Muscle layer of colon (tissue), 2 donors: ENCODE results near the gene DPT.
A peak's percentile ranks its signal among the peaks of the same experiment; 100 is the strongest.
"Not testable (repeated sequence)": the region's sequence is repeated elsewhere in the genome, so short reads cannot be mapped to it uniquely, and the experiment has no call there.

ENCODE experiments used
- H3K27ac ChIP-seq: one replicate; pipeline ENCODE4 v1.7.0; 2013; ENCODE audit warnings: low read depth, mild to moderate bottlenecking, low read length, moderate library complexity
- H3K27me3 ChIP-seq, 2 donors: one replicate each; pipeline ENCODE4 v1.7.0; 2013; ENCODE audit warnings: low read length in 2 of 2, mild to moderate bottlenecking in 2 of 2; ENCODE audit not compliant: insufficient read depth in 2 of 2, control insufficient read depth in 1 of 2
- H3K36me3 ChIP-seq: one replicate; pipeline ENCODE4 v1.7.0; 2013; ENCODE audit warnings: mild to moderate bottlenecking, low read length; ENCODE audit not compliant: insufficient read depth
- H3K4me1 ChIP-seq: one replicate; pipeline ENCODE4 v1.7.0; 2013; ENCODE audit warnings: mild to moderate bottlenecking, low read length; ENCODE audit not compliant: insufficient read depth
- H3K4me3 ChIP-seq, 2 donors: one replicate each; pipeline ENCODE4 v1.7.0; 2013; ENCODE audit warnings: low read length in 2 of 2, low read depth in 1 of 2, mild to moderate bottlenecking in 1 of 2, moderate library complexity in 1 of 2
- H3K9ac ChIP-seq: one replicate; pipeline ENCODE4 v1.7.0; 2013; ENCODE audit warnings: low read length
- H3K9me3 ChIP-seq: one replicate; pipeline ENCODE4 v1.7.0; 2013; ENCODE audit warnings: mild to moderate bottlenecking, low read length
- donor health status: abdominal sarcoma.
- donor health status: Adenocarcinoma of cecum.

Gene DPT

GRCh38 chr1:168728473-168729404 lies at the start of gene DPT:
TSS of gene DPT (minus strand) at chr1:168729206. CDS start at chr1:168729174, 32 bp downstream.
- H3K36me3 ChIP-seq = no peaks in the 10 kb centered on the region
- no peak within 1 kb of the TSS for H3K9ac ChIP-seq
- H3K4me3 ChIP-seq = peak within 1 kb of the TSS in 1 of 2 donors; percentile 46
- H3K4me1 ChIP-seq = peaks cover 7% of the 10 kb centered on the region
- H3K9me3 ChIP-seq = no peaks in the 10 kb centered on the region
- no peaks in the 10 kb centered on the region for H3K27me3 ChIP-seq
- H3K27ac ChIP-seq = peak within 1 kb of the TSS; percentile 51

GRCh38 chr1:168775366-168775765 lies 46.4 kb upstream of the DPT start:
- Histone ChIP-seq H3K9ac (no peak overlapping the region), H3K27ac (no peak overlapping the region), H3K9me3 (no peaks in the 10 kb centered on the region), H3K27me3 (no peaks in the 10 kb centered on the region), H3K36me3 (no peaks in the 10 kb centered on the region), H3K4me1 (peaks cover 23% of the 10 kb centered on the region), H3K4me3 (no peak overlapping the region)

- Histone ChIP-seq H3K27ac (no peak overlapping the region), H3K9me3 (no peaks in the 10 kb centered on the region), H3K4me1 (peaks cover 23% of the 10 kb centered on the region), H3K9ac (no peak overlapping the region), H3K36me3 (no peaks in the 10 kb centered on the region), H3K4me3 (no peak overlapping the region), H3K27me3 (no peaks in the 10 kb centered on the region)
Observed at GRCh38 chr1:168774241-168774640, 45.2 kb upstream of the DPT start.

GRCh38 chr1:168772428-168773060 lies 43.5 kb upstream of the DPT start:
- no peak overlapping the region for H3K4me3 ChIP-seq
- no peak overlapping the region for H3K9ac ChIP-seq
- H3K4me1 ChIP-seq = peaks cover 34% of the 10 kb centered on the region
- no peaks in the 10 kb centered on the region for H3K36me3 ChIP-seq
- H3K9me3 ChIP-seq = no peaks in the 10 kb centered on the region
- no peaks in the 10 kb centered on the region for H3K27me3 ChIP-seq
- no peak overlapping the region for H3K27ac ChIP-seq

DNA sequence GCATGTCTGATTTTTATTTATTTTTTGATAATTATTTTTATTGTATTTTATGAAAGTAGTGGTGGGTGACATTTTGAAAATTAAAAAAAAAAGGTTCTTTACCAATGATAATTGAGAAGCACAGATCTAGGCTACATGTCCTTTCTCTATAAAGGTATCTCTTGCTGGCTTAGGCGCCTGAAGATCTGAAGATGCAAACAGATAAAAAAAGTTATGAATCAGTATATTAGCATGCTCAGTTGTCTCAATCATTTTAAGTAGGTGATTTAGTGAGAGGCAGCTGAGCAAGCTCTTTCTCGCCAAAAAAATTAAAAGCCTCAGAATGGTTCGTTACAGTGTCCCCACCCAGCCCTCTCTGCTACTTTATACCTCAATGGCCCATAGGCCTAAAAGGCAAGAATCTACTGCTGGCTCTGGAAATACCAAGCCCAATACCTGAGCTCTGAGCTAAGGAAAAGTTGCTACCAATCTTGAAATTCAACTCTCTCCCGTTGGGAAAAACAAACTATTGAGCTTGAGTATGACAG lies 42.2 kb upstream of the DPT start:
- Histone ChIP-seq H3K4me3 (no peak overlapping the region), H3K4me1 (peaks cover 36% of the 10 kb centered on the region), H3K9ac (no peak overlapping the region), H3K27ac (no peak overlapping the region), H3K27me3 (no peaks in the 10 kb centered on the region), H3K9me3 (no peaks in the 10 kb centered on the region), H3K36me3 (no peaks in the 10 kb centered on the region)

DNA sequence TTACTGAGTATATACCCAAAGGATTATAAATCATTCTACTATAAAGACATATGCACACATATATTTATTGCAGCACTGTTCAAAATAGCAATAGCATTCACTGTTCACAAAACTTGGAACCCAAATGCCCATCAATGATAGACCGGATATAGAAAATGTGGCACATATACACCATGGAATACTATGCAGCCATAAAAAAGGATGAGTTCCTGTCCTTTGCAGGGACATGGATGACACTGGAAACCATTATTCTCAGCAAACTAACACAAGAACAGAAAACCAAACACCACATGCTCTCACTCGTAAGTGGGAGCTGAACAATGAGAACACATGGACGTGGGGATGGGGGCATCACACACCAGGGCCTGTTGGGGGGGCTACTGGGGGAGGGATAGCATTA lies 40.9 kb upstream of the DPT start:
- not testable (repeated sequence) for H3K4me3 ChIP-seq, H3K36me3 ChIP-seq
- peaks cover 36% of the 10 kb centered on the region for H3K4me1 ChIP-seq

DNA sequence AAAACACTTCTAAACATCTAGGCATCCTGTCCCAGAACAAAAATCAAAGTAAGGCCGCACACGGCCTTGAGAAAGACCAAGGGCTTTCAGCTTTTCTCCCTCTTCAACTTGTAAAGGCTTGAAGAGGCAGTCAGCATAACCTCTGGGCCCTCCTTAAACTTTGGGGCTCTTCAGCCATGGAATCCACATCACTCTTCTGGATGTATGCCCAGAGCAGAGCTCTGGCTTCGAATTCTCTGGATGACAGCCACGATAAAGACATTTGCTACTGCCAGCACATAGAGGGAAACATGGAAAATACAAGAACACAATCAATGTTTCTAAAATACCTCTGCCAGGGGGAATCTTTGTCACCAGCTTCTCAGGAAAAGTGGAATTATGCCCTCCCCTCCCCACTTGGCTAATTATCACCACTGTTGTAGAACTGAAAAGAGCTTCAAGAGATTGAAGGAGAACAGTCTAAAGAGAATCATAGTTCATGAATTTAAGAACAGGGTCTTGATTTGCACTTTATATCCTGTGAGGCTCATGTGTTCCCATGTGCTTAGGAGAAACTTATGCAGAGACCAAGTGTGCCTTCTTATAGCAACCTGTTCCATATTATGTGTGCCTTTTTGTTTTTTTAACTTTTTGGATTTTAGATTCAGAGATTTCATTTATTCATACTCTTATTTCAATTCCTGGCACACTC lies 39.0 kb upstream of the DPT start:
- Histone ChIP-seq H3K27me3 (no peaks in the 10 kb centered on the region), H3K36me3 (no peaks in the 10 kb centered on the region), H3K4me3 (no peak overlapping the region), H3K9me3 (no peaks in the 10 kb centered on the region), H3K27ac (peak overlapping the region; percentile 70), H3K4me1 (peaks cover 21% of the 10 kb centered on the region), H3K9ac (no peak overlapping the region)

More for the DNA sequence above, 40.9 kb upstream of the DPT start:
- not testable (repeated sequence) for H3K9ac ChIP-seq, H3K27me3 ChIP-seq, H3K27ac ChIP-seq, H3K9me3 ChIP-seq

GRCh38 chr1:168766568-168766967 lies 37.6 kb upstream of the DPT start:
- Histone ChIP-seq H3K27ac (no peak overlapping the region), H3K9me3 (no peaks in the 10 kb centered on the region), H3K9ac (no peak overlapping the region)

DNA sequence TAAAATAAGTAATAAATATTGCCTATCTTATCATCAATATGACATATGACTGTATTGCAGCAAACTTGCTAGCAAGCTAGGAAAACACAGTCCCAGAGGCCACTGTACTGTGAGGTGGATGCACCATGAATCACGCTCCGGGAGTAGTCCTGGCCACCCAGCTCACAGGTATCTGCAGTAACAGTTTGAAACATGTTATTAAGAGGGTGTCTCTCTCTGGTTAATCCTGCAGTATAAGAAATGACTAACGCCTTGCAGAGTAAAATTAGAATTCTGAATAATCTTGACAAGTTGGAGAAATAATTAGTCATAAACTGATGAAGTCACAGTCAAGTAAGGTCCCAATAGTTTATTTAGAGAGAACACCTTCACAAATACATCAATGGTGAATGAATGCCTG lies 34.0 kb upstream of the DPT start:
- Histone ChIP-seq H3K27me3 (no peaks in the 10 kb centered on the region), H3K4me3 (no peak overlapping the region), H3K36me3 (no peaks in the 10 kb centered on the region), H3K9me3 (no peaks in the 10 kb centered on the region), H3K4me1 (peaks cover 6% of the 10 kb centered on the region), H3K9ac (no peak overlapping the region), H3K27ac (no peak overlapping the region)

More at GRCh38 chr1:168766568-168766967, 37.6 kb upstream of the DPT start:
- Histone ChIP-seq H3K4me3 (no peak overlapping the region), H3K4me1 (peaks cover 12% of the 10 kb centered on the region), H3K36me3 (no peaks in the 10 kb centered on the region), H3K27me3 (no peaks in the 10 kb centered on the region)

GRCh38 chr1:168762473-168762872 lies 33.5 kb upstream of the DPT start:
- no peaks in the 10 kb centered on the region for H3K36me3 ChIP-seq
- no peaks in the 10 kb centered on the region for H3K9me3 ChIP-seq

DNA sequence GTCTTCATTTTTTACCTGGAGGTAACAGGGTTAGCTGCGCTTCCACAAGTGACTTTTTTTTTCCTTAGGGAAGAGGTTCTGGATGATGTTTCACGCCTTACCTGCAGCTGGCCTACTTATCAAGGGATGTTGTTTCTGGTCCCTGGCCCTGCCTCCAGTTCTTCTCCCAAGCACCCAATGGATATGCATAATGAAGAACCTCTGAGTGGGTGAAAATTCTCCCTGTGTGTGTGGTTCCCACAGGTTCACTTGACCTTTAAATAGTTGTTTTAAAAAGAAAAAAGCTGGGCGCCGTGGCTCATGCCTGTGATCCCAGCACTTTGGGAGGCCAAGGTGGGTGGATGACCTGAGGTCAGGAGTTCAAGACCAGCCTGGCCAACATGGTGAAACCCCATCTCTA lies 31.8 kb upstream of the DPT start:
- H3K27me3 ChIP-seq = no peaks in the 10 kb centered on the region
- H3K36me3 ChIP-seq = no peaks in the 10 kb centered on the region
- no peak overlapping the region for H3K9ac ChIP-seq
- no peak overlapping the region for H3K27ac ChIP-seq
- no peaks in the 10 kb centered on the region for H3K4me1 ChIP-seq
- H3K4me3 ChIP-seq = no peak overlapping the region
- no peaks in the 10 kb centered on the region for H3K9me3 ChIP-seq

More at GRCh38 chr1:168762473-168762872, 33.5 kb upstream of the DPT start:
- peaks cover under 1% of the 10 kb centered on the region for H3K4me1 ChIP-seq
- no peak overlapping the region for H3K4me3 ChIP-seq
- no peak overlapping the region for H3K9ac ChIP-seq
- no peak overlapping the region for H3K27ac ChIP-seq
- no peaks in the 10 kb centered on the region for H3K27me3 ChIP-seq
